K562 (cell line): ENCODE data around the gene TNIK. TPM values are rescaled to one million over a fixed set of nuclear protein-coding genes. Genes with fewer than 3 reads are reported as not detected.

Experiments used
- ATAC-seq: fragments of 200-7000 bp; cut with Tn5 transposase; 3 replicates; pipeline ENCODE4 v1.9.1; 2020; ENCODE audit warnings: moderate library complexity
- BruUV-seq: library from RNA; stranded (reverse); fragments of 400-500 nt; replicated peaks from 2 replicates; lab custom pipeline; 2021; lab: Mats Ljungman, UMichigan
- CTCF ChIA-PET: fragments of 300-600 bp; formaldehyde crosslinking; extraction: SDS; loops from one replicate; lab custom pipeline; 2021; ENCODE audit warnings: low intra/inter-chr PET ratio; lab: Yijun Ruan, JAX
- POLR2A ChIA-PET: fragments of 300-600, 350-650 bp; sonication (Branson Sonifier 250); formaldehyde crosslinking; extraction: SDS; loops from one replicate; lab custom pipeline; 2021; ENCODE audit warnings: antibody characterized with exemption, inconsistent platforms; lab: Yijun Ruan, JAX
- DNase-seq, 4 experiments: peaks; one replicate each; pipeline versions ENCODE4 v3.0.0 to v3.0.0-alpha.2; 2011 to 2018; ENCODE audit warnings: low spot score in 3 of 4, mixed read lengths in 3 of 4; ENCODE audit errors: extremely low read depth in 1 of 4
- FAIRE-seq: peaks from 2 replicates; lab custom pipeline; 2011; peaks lifted over from hg19 to GRCh38; lab: Jason Lieb, UNC
- H2AFZ ChIP-seq: 2 replicates; pipeline ENCODE4 v1.6.0; 2011; ENCODE audit warnings: low read depth, low read length, control low read depth, inconsistent platforms
- H3K27ac ChIP-seq: fragments of 200-600 bp; 3 replicates; pipeline ENCODE4 v1.8.0; 2011; ENCODE audit warnings: low read depth, mild to moderate bottlenecking, control low read depth, inconsistent platforms, low read length, moderate library complexity, mixed read lengths; ENCODE audit errors: extremely low read depth
- H3K27me3 ChIP-seq, 2 experiments: fragments of 300-600 bp in 1 of 2; 2 replicates in 1 of 2; 3 replicates in 1 of 2; pipeline versions ENCODE4 v1.6.0 to v1.8.0; 2011; ENCODE audit warnings: inconsistent platforms in 2 of 2, low read length in 2 of 2, mild to moderate bottlenecking in 1 of 2, mixed read lengths in 1 of 2, moderate library complexity in 1 of 2; ENCODE audit not compliant: control insufficient read depth in 2 of 2, insufficient read depth in 2 of 2
- H3K36me3 ChIP-seq: fragments of 300-600 bp; 3 replicates; pipeline ENCODE4 v1.8.0; 2011; ENCODE audit warnings: mild to moderate bottlenecking, low read length, inconsistent platforms; ENCODE audit not compliant: control insufficient read depth, insufficient read depth
- H3K4me1 ChIP-seq, 2 experiments: fragments of 200-600 bp in 1 of 2; replicated peaks in 1 of 2; 2 replicates in 1 of 2; 3 replicates in 1 of 2; pipeline versions ENCODE4 v1.5.1 to v1.8.0; 2011; ENCODE audit warnings: inconsistent platforms in 2 of 2, low read length in 2 of 2, mild to moderate bottlenecking in 1 of 2, mixed read lengths in 1 of 2, moderate library complexity in 1 of 2; ENCODE audit not compliant: control insufficient read depth in 2 of 2, insufficient read depth in 2 of 2
- H3K4me2 ChIP-seq: 2 replicates; pipeline ENCODE4 v1.6.1; 2011; ENCODE audit warnings: low read length, control low read depth, inconsistent platforms, mixed read lengths; ENCODE audit not compliant: insufficient read depth
- H3K4me3 ChIP-seq: fragments of 200-600 bp; sonication (generic), shearing (Covaris generic); 2 replicates; pipeline ENCODE4 v1.5.1; 2016; ENCODE audit warnings: control low read depth, inconsistent platforms
- H3K79me2 ChIP-seq: fragments of 200-600 bp; 3 replicates; pipeline ENCODE4 v1.8.0; 2011; ENCODE audit warnings: low read length, inconsistent platforms; ENCODE audit not compliant: control insufficient read depth, insufficient read depth
- H3K9ac ChIP-seq, 2 experiments: 2 replicates each; pipeline versions ENCODE4 v1.6.0 to v1.6.1; 2011; ENCODE audit warnings: low read depth in 2 of 2, low read length in 2 of 2, control low read depth in 1 of 2, inconsistent platforms in 1 of 2, mild to moderate bottlenecking in 1 of 2, mixed read lengths in 1 of 2; ENCODE audit not compliant: insufficient read depth in 1 of 2
- H3K9me1 ChIP-seq: one replicate; pipeline ENCODE4 v1.6.0; 2011; ENCODE audit warnings: inconsistent platforms, mild to moderate bottlenecking, low read length, moderate library complexity; ENCODE audit not compliant: control insufficient read depth, insufficient read depth
- H3K9me3 ChIP-seq: replicated peaks from 2 replicates; pipeline ENCODE4 v1.5.1; 2011; ENCODE audit warnings: low read depth, low read length, inconsistent platforms; ENCODE audit not compliant: control insufficient read depth, insufficient read depth
- H4K20me1 ChIP-seq: replicated peaks from 2 replicates; pipeline ENCODE4 v1.6.1; 2011; ENCODE audit warnings: low read length, inconsistent platforms, mixed read lengths; ENCODE audit not compliant: control insufficient read depth, insufficient read depth
- GABPA ChIP-seq: fragments of 200-800 bp; sonication (Bioruptor generic); conservative IDR thresholded peaks from 2 replicates; pipeline ENCODE4 v1.6.1; 2016; ENCODE audit warnings: low read depth, missing genetic modification characterization, missing compliant biosample characterization
- L3MBTL2 ChIP-seq: fragments of 450-650 bp; IDR thresholded peaks from 2 replicates; pipeline ENCODE4 v1.6.1; 2016; ENCODE audit warnings: mild to moderate bottlenecking, moderate library complexity
- MAFF ChIP-seq: IDR thresholded peaks from 2 replicates; pipeline ENCODE4 v1.6.1; 2012; ENCODE audit warnings: low read length, improper control_type of control experiment
- NFE2L1 ChIP-seq: fragments of 450-650 bp; IDR thresholded peaks from 2 replicates; pipeline ENCODE4 v1.6.1; 2016; ENCODE audit warnings: missing genetic modification characterization, low read depth, mild to moderate bottlenecking, missing compliant biosample characterization, moderate library complexity, borderline replicate concordance
- TFE3 ChIP-seq: fragments of 450-650 bp; formaldehyde crosslinking; IDR thresholded peaks from 2 replicates; pipeline ENCODE4 v1.4.0; 2020; ENCODE audit warnings: mild to moderate bottlenecking, mixed read lengths
- ZBTB11 ChIP-seq, 3 experiments: fragments of 200-800 bp in 1 of 3; fragments of 250-450 bp in 1 of 3; fragments of 450-650 bp in 1 of 3; sonication (Bioruptor Pico) in 1 of 3; sonication (Bioruptor generic) in 1 of 3; formaldehyde crosslinking in 1 of 3; IDR thresholded peaks; 2 replicates each; pipeline versions ENCODE4 v1.6.1 to v1.8.0; 2016 to 2022; ENCODE audit warnings: mild to moderate bottlenecking in 2 of 3, missing genetic modification characterization in 2 of 3, missing compliant biosample characterization in 1 of 3, moderate library complexity in 1 of 3
- ZNF561 ChIP-seq: fragments of 450-650 bp; formaldehyde crosslinking; conservative IDR thresholded peaks from 2 replicates; pipeline ENCODE4 v1.4.0; 2020; ENCODE audit warnings: mild to moderate bottlenecking, moderate library complexity
- WGBS: fragments of 100-300 bp; shearing (Covaris generic); methylation state at CpG from one replicate; pipeline ENCODE4 v1.1.6; 2016; ENCODE audit warnings: low coverage, mixed read lengths; ENCODE audit not compliant: insufficient coverage; ENCODE audit errors: missing lambda C conversion rate; 5-methylcytosine and 5-hydroxymethylcytosine counted together
- in situ Hi-C: fragments of 300-500 bp; cut with MboI; formaldehyde crosslinking; loops from 4 replicates; pipeline ENCODE4 v1.15.0; 2018; ENCODE audit warnings: inconsistent platforms, mixed read lengths
- intact Hi-C: fragments of 100-400 bp; cut with micrococcal nuclease; formaldehyde crosslinking; loops from 2 replicates; pipeline ENCODE4 v1.14.2; 2022
- polyA plus RNA-seq, 8 experiments: library from polyadenylated mRNA; depleted of rRNA in 4 of 8; stranded (reverse) in 5 of 8; unstranded in 3 of 8; fragments of >200 nt; fragmentation: Nextera tagmentation in 2 of 8; fragmentation: Illumina TruSeq in 1 of 8; extraction: Ambion mirVana in 2 of 8; extraction: Trizol in 1 of 8; gene quantifications; 2 replicates each; pipeline versions ENCODE4 v1.2.1 to v1.2.3, GENCODE V29; 2011 to 2014; ENCODE audit warnings: inconsistent platforms in 1 of 8, missing spikeins in 1 of 8
- total RNA-seq, 7 experiments: library from RNA; depleted of rRNA in 6 of 7; stranded (reverse); fragments of >200 nt in 6 of 7; fragmentation: Illumina TruSeq in 2 of 7; extraction: Trizol in 2 of 7; gene quantifications; 2 replicates each; pipeline versions ENCODE4 v1.2.1 to v1.2.3, GENCODE V29; 2011 to 2021; ENCODE audit warnings: low replicate concordance in 1 of 7

Gene TNIK
- total and polyA plus RNA-seq, 9 of the 15 experiments (the other 6 are each of a cell fraction or from before 2014, with no cell fraction given), result 6.6 to 39.0 (median 24.7) TPM

- POLR2A ChIA-PET, result interaction anchor here (0.6 to 0.9 kb wide), 3 partner anchors 10 to 494 kb away, joined by 3 read pairs; no protein-coding TSS in a partner anchor
- Histone ChIP-seq H3K4me1 (peaks cover 0 to 30% of the 10 kb centered on the region in 2 experiments; a peak in 4 of 5 replicates), H3K9me3 (no peaks in the 10 kb centered on the region), H4K20me1 (peaks cover 22% of the 10 kb centered on the region), H3K9ac (no peak overlapping the region), H3K36me3 (no peaks in the 10 kb centered on the region), H3K4me3 (no peak overlapping the region), H3K27ac (no peak overlapping the region), H3K9me1 (peaks cover 6% of the 10 kb centered on the region), H3K79me2 (peaks cover 41% of the 10 kb centered on the region), H2AFZ (no peak overlapping the region), H3K4me2 (no peak overlapping the region), H3K27me3 (no peaks in the 10 kb centered on the region)
- no peak for TF ChIP-seq ZBTB11 (CRISPR knock-in tag; IDR thresholded peaks at IDR 0.05)
- no peak for TF ChIP-seq L3MBTL2
- no peak for TF ChIP-seq GABPA (tag)
- no peak for TF ChIP-seq NFE2L1 (tag)
- TF ChIP-seq ZNF561 (CRISPR knock-in tag), result no peak
- TF ChIP-seq TFE3, result no peak
- TF ChIP-seq MAFF, result no peak
- BruUV-seq, result no TSS peak
- in situ Hi-C loops (no loop called here), intact Hi-C loops (loop anchor here (10.0 kb wide), 1 partner anchor 75 kb away; no protein-coding TSS in a partner anchor)
- ATAC-seq (no peak), FAIRE-seq (no peak), DNase-seq (no peak)
- CTCF ChIA-PET, result no interaction called here
- WGBS, result 58% methylated on average over 4 of the region's 8 CpGs
Measured at GRCh38 chr3:171379961-171380483, 80.2 kb downstream of the TNIK start.
